ENCODE results near the gene AQR.

DNA sequence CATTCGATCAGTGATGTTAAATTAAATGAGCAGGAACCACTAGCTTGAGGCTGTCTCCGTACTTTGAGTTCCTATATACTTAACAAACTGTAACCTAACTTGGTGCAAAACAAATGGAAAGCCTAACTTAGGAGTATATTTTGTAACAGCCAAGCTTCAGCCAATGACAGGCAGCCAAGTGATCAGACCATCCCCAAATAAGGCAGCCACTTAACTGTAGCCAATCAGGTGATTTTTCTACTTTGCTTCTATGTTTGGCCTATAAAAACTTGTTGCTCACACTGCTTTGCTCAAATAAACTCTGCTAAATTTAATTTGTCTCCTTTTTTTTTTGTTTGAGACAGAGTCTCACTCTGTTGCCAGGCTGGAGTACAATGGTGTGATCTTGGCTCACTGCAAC, 37.9 kb upstream of the AQR start:
- TF ChIP-seq ELF4 (CRISPR knock-in tag; IDR thresholded peaks at IDR 0.05; ENCODE audit: low read depth) (no peak), ATF6 (CRISPR knock-in tag; IDR thresholded peaks at IDR 0.05) (no peak)
- TF ChIP-seq, protein P1, sequence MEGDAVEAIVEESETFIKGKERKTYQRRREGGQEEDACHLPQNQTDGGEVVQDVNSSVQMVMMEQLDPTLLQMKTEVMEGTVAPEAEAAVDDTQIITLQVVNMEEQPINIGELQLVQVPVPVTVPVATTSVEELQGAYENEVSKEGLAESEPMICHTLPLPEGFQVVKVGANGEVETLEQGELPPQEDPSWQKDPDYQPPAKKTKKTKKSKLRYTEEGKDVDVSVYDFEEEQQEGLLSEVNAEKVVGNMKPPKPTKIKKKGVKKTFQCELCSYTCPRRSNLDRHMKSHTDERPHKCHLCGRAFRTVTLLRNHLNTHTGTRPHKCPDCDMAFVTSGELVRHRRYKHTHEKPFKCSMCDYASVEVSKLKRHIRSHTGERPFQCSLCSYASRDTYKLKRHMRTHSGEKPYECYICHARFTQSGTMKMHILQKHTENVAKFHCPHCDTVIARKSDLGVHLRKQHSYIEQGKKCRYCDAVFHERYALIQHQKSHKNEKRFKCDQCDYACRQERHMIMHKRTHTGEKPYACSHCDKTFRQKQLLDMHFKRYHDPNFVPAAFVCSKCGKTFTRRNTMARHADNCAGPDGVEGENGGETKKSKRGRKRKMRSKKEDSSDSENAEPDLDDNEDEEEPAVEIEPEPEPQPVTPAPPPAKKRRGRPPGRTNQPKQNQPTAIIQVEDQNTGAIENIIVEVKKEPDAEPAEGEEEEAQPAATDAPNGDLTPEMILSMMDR (IDR thresholded peaks at IDR 0.05), result no peak
- TF ChIP-seq, protein P2, sequence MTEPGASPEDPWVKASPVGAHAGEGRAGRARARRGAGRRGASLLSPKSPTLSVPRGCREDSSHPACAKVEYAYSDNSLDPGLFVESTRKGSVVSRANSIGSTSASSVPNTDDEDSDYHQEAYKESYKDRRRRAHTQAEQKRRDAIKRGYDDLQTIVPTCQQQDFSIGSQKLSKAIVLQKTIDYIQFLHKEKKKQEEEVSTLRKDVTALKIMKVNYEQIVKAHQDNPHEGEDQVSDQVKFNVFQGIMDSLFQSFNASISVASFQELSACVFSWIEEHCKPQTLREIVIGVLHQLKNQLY (CRISPR knock-in tag; IDR thresholded peaks at IDR 0.05), result no peak

Data from WTC11 (cell line).